ENCODE results near the gene MICA. TPM values are rescaled to one million over a fixed set of nuclear protein-coding genes. Genes with fewer than 3 reads are reported as not detected.

MICA gene
- polyA plus RNA-seq, 2 of the 4 experiments (the other 2 are of a cell fraction) = 20.5 to 22.8 TPM

GRCh38 chr6:31381666-31382065, 21.7 kb upstream of the MICA start:
- TF ChIP-seq RFX5 (IDR thresholded peaks at IDR 0.05) (no peak), HOXA7 (CRISPR knock-in tag; IDR thresholded peaks at IDR 0.05) (no peak), SMC3 (IDR thresholded peaks at IDR 0.05) (no peak), ZNF302 (CRISPR knock-in tag; IDR thresholded peaks at IDR 0.05) (no peak), BHLHE40 (IDR thresholded peaks at IDR 0.05; ENCODE audit: low read depth, low read length) (no peak), POLR2AphosphoS2 (conservative IDR thresholded peaks at IDR 0.05; ENCODE audit: low read length) (no peak), MAFK (IDR thresholded peaks at IDR 0.05; ENCODE audit: partially characterized antibody) (peak; percentile 22), CTCF (IDR thresholded peaks at IDR 0.05) (no peak), RCOR1 (IDR thresholded peaks at IDR 0.05; ENCODE audit: low read depth, low read length) (no peak)
- Histone ChIP-seq H3K4me3 (no peak overlapping the region), H3K27ac (no peak overlapping the region), H3K4me2 (no peak overlapping the region), H3K4me1 (0 out of 3 replicates have a peak, but pooled peaks cover 3% of the 10 kb centered on the region), H3K9me3 (no peaks in the 10 kb centered on the region)
- POLR2A ChIA-PET = no interaction called here
- DNase-seq (ENCODE audit: low read depth in 1 of 2, low spot score in 1 of 2) = no peak
- 17% methylated on average over 3 of the region's 4 CpGs for WGBS (ENCODE audit: missing lambda C conversion rate)
- ATAC-seq = no peak
- no peak for FAIRE-seq
- CTCF ChIA-PET = interaction anchor here (0.9 to 2.1 kb wide), 7 partner anchors 15 to 244 kb away, joined by 3 to 9 read pairs (median 4); no protein-coding TSS in a partner anchor

GRCh38 chr6:31383149-31383548, 20.2 kb upstream of the MICA start:
- POLR2A ChIA-PET = no interaction called here
- FAIRE-seq = no peak

GRCh38 chr6:31385041-31385440, 18.4 kb upstream of the MICA start:
- no peak overlapping the region for H3K27ac ChIP-seq
- no CpG with 5 or more reads among the region's 3 CpGs for WGBS (ENCODE audit: missing lambda C conversion rate)
- POLR2A ChIA-PET = no interaction called here
- FAIRE-seq (no peak), ATAC-seq (no peak), DNase-seq (ENCODE audit: low read depth in 1 of 2, low spot score in 1 of 2) (no peak)
- H3K9me3 ChIP-seq = no peaks in the 10 kb centered on the region
- no peaks in the 10 kb centered on the region for H3K4me1 ChIP-seq
- no peak overlapping the region for H3K4me2 ChIP-seq
- no peak overlapping the region for H3K4me3 ChIP-seq
- TF ChIP-seq CTCF (IDR thresholded peaks at IDR 0.05) (no peak), CHD2 (IDR thresholded peaks at IDR 0.05; ENCODE audit: low read length, partially characterized antibody) (no peak), SMC3 (IDR thresholded peaks at IDR 0.05) (no peak), CBX2 (IDR thresholded peaks at IDR 0.05; ENCODE audit: borderline replicate concordance, low read depth) (no peak), MAX (IDR thresholded peaks at IDR 0.05) (no peak)
- CTCF ChIA-PET = interaction anchor here (1.3 kb wide), 1 partner anchor 18 kb away, joined by 3 read pairs; no protein-coding TSS in a partner anchor

More at GRCh38 chr6:31383149-31383548, 20.2 kb upstream of the MICA start:
- 48% methylated on average over 5 of the region's 5 CpGs for WGBS (ENCODE audit: missing lambda C conversion rate)
- Histone ChIP-seq H3K4me1 (0 out of 3 replicates have a peak, but pooled peaks cover 3% of the 10 kb centered on the region), H3K4me2 (no peak overlapping the region), H3K27ac (no peak overlapping the region), H3K4me3 (no peak overlapping the region), H3K9me3 (no peaks in the 10 kb centered on the region)
- DNase-seq (ENCODE audit: low read depth in 1 of 2, low spot score in 1 of 2) (no peak), ATAC-seq (no peak)
- TF ChIP-seq MAX (IDR thresholded peaks at IDR 0.05) (no peak), ZNF302 (CRISPR knock-in tag; IDR thresholded peaks at IDR 0.05) (no peak), ZC3H11A (IDR thresholded peaks at IDR 0.05) (no peak), ZSCAN20 (CRISPR knock-in tag; IDR thresholded peaks at IDR 0.05) (no peak), EHF (CRISPR knock-in tag; IDR thresholded peaks at IDR 0.05) (no peak), KDM5A (IDR thresholded peaks at IDR 0.05) (no peak), BCL3 (IDR thresholded peaks at IDR 0.05) (no peak), RFX5 (IDR thresholded peaks at IDR 0.05) (no peak), BHLHE40 (IDR thresholded peaks at IDR 0.05; ENCODE audit: low read depth, low read length) (no peak), NPAS2 (CRISPR knock-in tag; IDR thresholded peaks at IDR 0.05; ENCODE audit: borderline replicate concordance) (no peak), USF2 (IDR thresholded peaks at IDR 0.05) (no peak), CBX8 (IDR thresholded peaks at IDR 0.05) (no peak), KDM1A (IDR thresholded peaks at IDR 0.05; ENCODE audit: low read depth) (no peak), ESRRA (IDR thresholded peaks at IDR 0.05; ENCODE audit: borderline replicate concordance, low read length) (no peak)
- CTCF ChIA-PET = interaction anchor here (2.1 kb wide), 1 partner anchor 16 kb away, joined by 9 read pairs; no protein-coding TSS in a partner anchor
